Measurements from ENCODE around the gene PALMD. TPM values are rescaled to one million over a fixed set of nuclear protein-coding genes. Genes with fewer than 3 reads are reported as not detected.

The PALMD gene
- total RNA-seq, 3 donors from 2014 or later (not counting 1 experiment from before 2014, with no cell fraction given): not detected

GRCh38 chr1:99644279-99645004 is 1.5 kb upstream of the PALMD start:
- Mint-ChIP-seq H3K27ac (no peak overlapping the region), H3K27me3 (ENCODE audit: low read depth in 2 of 2) (peaks cover 7 to 20% of the 10 kb centered on the region in 2 donors), H3K4me3 (no peak overlapping the region), H3K9me3 (no peaks in the 10 kb centered on the region), H3K4me1 (no peaks in the 10 kb centered on the region), H3K36me3 (no peaks in the 10 kb centered on the region)
- H3K4me1 ChIP-seq (ENCODE audit: control insufficient read depth, insufficient read depth, low read length): no peaks in the 10 kb centered on the region
- ATAC-seq: no peak
- 84% methylated on average over 2 of the region's 2 CpGs for WGBS (ENCODE audit: insufficient coverage)
- DNase-seq: no peak
- no peak overlapping the region for H3K4me3 ChIP-seq (ENCODE audit: low read length)
- H3K36me3 ChIP-seq (ENCODE audit: control insufficient read depth, insufficient read depth, low read length): no peaks in the 10 kb centered on the region
- TF ChIP-seq CTCF (IDR thresholded peaks at IDR 0.05): no peak
- H3K27me3 ChIP-seq (ENCODE audit: control insufficient read depth, insufficient read depth, low read length): peaks cover 8% of the 10 kb centered on the region
- no peak overlapping the region for H3K27ac ChIP-seq (ENCODE audit: low read length)
- intact Hi-C loops (cut with micrococcal nuclease): no loop called here
- no peaks in the 10 kb centered on the region for H3K9me3 ChIP-seq (ENCODE audit: control insufficient read depth, insufficient read depth, low read length)

DNA sequence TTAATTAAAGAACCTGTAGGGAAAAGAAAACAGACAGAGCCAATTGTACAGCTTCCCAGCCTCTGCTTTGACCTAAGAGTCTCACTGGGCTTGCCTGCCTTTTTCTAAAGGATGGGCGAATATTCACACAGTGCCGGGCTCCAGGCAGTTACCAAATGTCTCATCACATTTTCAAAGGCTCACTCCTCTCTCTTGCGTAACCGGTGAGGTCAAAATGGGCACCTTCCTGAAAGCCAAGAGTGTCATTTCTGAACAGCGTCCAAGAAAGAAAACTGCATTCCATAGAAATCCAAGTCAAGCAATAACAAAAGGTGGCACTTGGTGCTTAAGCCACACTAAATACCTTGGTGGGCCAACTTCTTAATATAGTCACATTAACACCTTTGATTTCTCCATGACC is 710 bp upstream of the PALMD start:
- Mint-ChIP-seq H3K27me3 (ENCODE audit: low read depth in 2 of 2) (peaks cover 7 to 27% of the 10 kb centered on the region in 2 donors), H3K27ac (no peak overlapping the region), H3K36me3 (no peaks in the 10 kb centered on the region), H3K4me1 (no peaks in the 10 kb centered on the region), H3K9me3 (no peaks in the 10 kb centered on the region), H3K4me3 (no peak overlapping the region)
- intact Hi-C loops (cut with micrococcal nuclease): no loop called here
- Histone ChIP-seq H3K4me1 (ENCODE audit: control insufficient read depth, insufficient read depth, low read length) (no peaks in the 10 kb centered on the region), H3K27me3 (ENCODE audit: control insufficient read depth, insufficient read depth, low read length) (peaks cover 8% of the 10 kb centered on the region), H3K27ac (ENCODE audit: low read length) (no peak overlapping the region), H3K4me3 (ENCODE audit: low read length) (no peak overlapping the region), H3K36me3 (ENCODE audit: control insufficient read depth, insufficient read depth, low read length) (no peaks in the 10 kb centered on the region), H3K9me3 (ENCODE audit: control insufficient read depth, insufficient read depth, low read length) (no peaks in the 10 kb centered on the region)
- no peak for DNase-seq
- TF ChIP-seq CTCF (IDR thresholded peaks at IDR 0.05): no peak
- ATAC-seq: no peak
- whole genome bisulfite sequencing (ENCODE audit: insufficient coverage): 95% methylated on average over 5 of the region's 5 CpGs

GRCh38 chr1:99646868-99647267 is 955 bp downstream of the PALMD start:
- Histone ChIP-seq H3K4me1 (ENCODE audit: control insufficient read depth, insufficient read depth, low read length) (no peaks in the 10 kb centered on the region), H3K9me3 (ENCODE audit: control insufficient read depth, insufficient read depth, low read length) (no peaks in the 10 kb centered on the region), H3K27ac (ENCODE audit: low read length) (no peak overlapping the region), H3K27me3 (ENCODE audit: control insufficient read depth, insufficient read depth, low read length) (peaks cover 7% of the 10 kb centered on the region), H3K36me3 (ENCODE audit: control insufficient read depth, insufficient read depth, low read length) (no peaks in the 10 kb centered on the region), H3K4me3 (ENCODE audit: low read length) (no peak overlapping the region)
- Mint-ChIP-seq H3K4me3 (no peak overlapping the region), H3K27ac (no peak overlapping the region), H3K9me3 (no peaks in the 10 kb centered on the region), H3K4me1 (no peaks in the 10 kb centered on the region), H3K36me3 (no peaks in the 10 kb centered on the region), H3K27me3 (ENCODE audit: low read depth in 2 of 2) (peaks cover 7 to 31% of the 10 kb centered on the region in 2 donors)
- no peak for DNase-seq
- intact Hi-C loops (cut with micrococcal nuclease): no loop called here
- no peak for TF ChIP-seq CTCF (IDR thresholded peaks at IDR 0.05)
- no peak for ATAC-seq
- 95% methylated on average over 4 of the region's 5 CpGs for WGBS (ENCODE audit: insufficient coverage)

DNA sequence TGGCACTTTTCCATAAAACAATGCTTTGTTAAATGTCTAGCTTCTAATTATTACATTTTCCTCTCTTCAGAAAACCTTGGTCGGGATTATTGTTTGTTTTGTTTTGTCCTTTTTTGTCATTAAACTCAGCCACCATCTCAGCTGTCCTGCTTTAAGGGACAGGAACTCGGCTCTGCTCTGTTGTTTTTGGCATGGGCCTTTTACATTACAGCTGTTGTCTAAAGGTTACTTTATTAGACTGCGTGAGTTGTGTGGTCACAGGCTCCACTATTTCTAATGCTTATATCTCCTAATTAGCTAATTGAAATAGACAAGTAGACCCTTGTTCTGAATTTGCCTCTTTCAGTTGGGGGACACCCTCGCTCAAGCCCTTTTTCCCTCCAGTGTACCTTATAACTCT is 1.6 kb downstream of the PALMD start:
- Histone ChIP-seq H3K27me3 (ENCODE audit: control insufficient read depth, insufficient read depth, low read length) (peaks cover 6% of the 10 kb centered on the region), H3K9me3 (ENCODE audit: control insufficient read depth, insufficient read depth, low read length) (no peaks in the 10 kb centered on the region), H3K4me1 (ENCODE audit: control insufficient read depth, insufficient read depth, low read length) (no peaks in the 10 kb centered on the region), H3K27ac (ENCODE audit: low read length) (no peak overlapping the region), H3K4me3 (ENCODE audit: low read length) (no peak overlapping the region), H3K36me3 (ENCODE audit: control insufficient read depth, insufficient read depth, low read length) (no peaks in the 10 kb centered on the region)
- H3K27me3 Mint-ChIP-seq (ENCODE audit: low read depth in 2 of 2): peaks cover 7 to 31% of the 10 kb centered on the region in 2 donors
- H3K4me1 Mint-ChIP-seq: no peaks in the 10 kb centered on the region
- ATAC-seq: no peak
- 85% methylated on average over 3 of the region's 4 CpGs for WGBS (ENCODE audit: insufficient coverage)
- DNase-seq: no peak
- H3K9me3 Mint-ChIP-seq: no peaks in the 10 kb centered on the region
- no peak for TF ChIP-seq CTCF (IDR thresholded peaks at IDR 0.05)
- H3K36me3 Mint-ChIP-seq: no peaks in the 10 kb centered on the region
- intact Hi-C loops (cut with micrococcal nuclease): no loop called here
- H3K27ac Mint-ChIP-seq: no peak overlapping the region
- no peak overlapping the region for H3K4me3 Mint-ChIP-seq
